Stimulated activated CD4-positive, alpha-beta T cell treated with anti-CD3 and anti-CD28 coated beads, Interleukin-15, amount 100 ng/mL, for 24 hours (primary cell): ENCODE data around the gene TMEM240.
"Not testable (repeated sequence)": the region's sequence is repeated elsewhere in the genome, so short reads cannot be mapped to it uniquely, and the experiment has no call there.

Experiments used
- DNase-seq: peaks from one replicate; pipeline ENCODE4 v3.0.0-alpha.2; 2020

The TMEM240 gene

DNA sequence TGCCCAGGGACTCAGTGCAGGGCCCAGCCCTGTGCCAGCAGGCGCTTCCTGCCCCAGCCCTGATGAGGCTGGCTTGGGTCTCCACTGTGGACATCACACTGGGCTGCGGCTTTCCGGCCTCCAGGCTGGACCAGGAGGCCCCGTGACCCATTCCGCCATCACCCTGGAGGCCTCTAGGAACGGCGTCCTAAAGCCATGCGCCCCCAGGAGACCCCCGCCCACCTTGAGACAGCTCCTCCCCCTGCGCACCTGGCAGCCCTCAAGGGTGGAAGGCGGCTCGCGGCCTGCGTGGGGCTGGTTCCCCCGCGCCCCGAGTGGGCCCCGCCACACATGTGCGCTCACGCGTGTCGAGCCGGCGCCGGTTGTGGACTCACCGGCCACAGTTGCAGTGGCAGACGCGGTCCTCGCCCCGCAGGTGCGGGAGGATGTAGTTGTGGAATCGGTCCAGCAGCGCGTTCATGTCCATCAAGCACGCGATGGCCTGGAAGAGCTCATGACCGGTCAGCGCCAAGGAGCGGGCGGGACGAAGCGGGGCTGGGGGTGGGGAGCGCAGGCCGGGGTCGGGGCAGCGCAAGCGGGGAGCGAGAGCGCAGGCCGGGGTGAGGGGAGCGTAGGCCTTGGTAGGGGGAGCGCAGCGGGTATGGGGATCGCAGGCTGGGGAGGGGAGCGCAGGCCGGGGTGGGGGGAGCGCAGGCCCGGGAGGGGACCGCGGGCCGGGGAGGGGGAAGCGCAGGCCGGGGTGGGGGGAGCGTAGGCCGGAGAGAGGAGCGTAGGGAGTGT lies 924 bp downstream of the TMEM240 start:
- DNase-seq = no peak

- no peak for DNase-seq
Observed at GRCh38 chr1:1538989-1539309, 1.5 kb downstream of the TMEM240 start.

- DNase-seq = no peak
Observed at GRCh38 chr1:1538334-1538733, 2.1 kb downstream of the TMEM240 start.

DNA sequence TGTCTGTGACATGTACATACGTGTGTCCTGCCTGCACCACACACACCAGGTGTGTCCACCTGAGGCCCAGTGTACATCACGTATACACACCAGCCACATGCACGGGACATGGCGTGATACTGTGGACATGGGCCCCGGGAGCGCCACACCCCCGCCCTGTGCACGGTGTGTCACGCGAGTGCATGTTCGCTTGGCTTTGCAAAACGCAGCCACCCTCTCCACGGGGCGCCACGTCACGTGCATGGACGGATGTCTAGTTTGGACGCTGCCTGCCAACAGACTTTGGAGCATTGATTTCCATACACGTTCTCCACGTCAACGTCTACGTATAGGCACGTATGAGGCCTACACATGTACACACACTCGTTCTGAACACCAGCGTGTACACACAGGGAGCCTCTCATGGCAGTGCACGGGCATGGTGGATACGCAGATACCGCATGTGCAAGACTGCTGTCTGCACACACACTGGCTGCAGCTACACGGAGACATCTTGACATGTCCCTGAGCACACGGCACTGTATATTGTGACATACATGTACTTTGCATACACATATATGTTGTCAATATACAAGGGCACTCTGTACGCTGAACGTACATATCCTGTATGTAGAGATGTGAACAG lies 2.7 kb downstream of the TMEM240 start:
- DNase-seq = no peak

- no peak for DNase-seq
Observed at GRCh38 chr1:1536938-1537546, 3.4 kb downstream of the TMEM240 start.

DNA sequence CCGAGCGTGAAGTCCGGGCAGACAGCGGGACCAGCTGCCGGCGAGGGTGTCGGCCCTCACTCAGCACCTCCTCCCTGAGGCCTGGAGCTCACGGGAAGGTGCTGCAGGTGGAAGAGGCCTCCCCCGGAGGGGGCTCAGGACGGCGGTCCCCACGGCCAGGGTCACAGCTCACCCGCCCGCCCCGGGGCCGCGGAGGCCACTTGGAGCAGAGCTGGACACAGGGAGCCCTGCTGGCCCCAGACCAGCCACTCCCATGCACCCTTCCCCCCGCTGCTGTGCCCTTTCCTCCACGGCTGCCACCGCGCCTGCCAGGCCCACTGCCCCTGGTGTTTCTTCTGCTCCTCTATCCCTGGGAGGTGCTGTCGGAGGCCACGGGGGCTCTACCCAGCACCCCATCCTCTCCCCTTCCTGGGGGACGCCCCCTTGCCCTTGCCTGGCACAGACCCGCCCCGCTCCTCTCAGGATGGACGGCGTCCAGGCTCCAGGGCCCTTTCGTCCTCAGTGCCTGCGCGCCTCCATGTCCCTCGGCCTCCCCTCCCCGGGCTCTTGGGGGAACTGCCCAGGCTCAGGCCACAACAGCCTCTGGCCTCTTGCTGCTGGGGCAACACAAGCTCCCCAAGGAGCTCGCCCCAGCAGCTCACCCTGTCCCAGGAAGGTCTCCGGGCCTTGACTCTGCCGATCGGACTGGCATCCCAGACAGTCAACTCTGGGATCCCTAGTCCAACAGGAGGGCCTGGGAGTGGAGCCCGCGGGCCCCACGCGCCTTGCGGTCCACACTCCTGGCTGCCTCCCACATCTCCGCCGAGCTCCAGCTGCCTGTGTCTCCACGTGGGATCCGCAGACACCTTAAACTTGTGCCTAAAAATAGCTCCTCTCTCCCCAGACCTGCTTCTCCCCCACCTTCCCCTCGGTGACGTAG lies 4.1 kb downstream of the TMEM240 start:
- peak; percentile 7 for DNase-seq

- peak; percentile 11 for DNase-seq
Observed at GRCh38 chr1:1535201-1536018, 5.0 kb downstream of the TMEM240 start.

- DNase-seq = no peak
Observed at GRCh38 chr1:1534401-1535154, 5.8 kb downstream of the TMEM240 start.

DNA sequence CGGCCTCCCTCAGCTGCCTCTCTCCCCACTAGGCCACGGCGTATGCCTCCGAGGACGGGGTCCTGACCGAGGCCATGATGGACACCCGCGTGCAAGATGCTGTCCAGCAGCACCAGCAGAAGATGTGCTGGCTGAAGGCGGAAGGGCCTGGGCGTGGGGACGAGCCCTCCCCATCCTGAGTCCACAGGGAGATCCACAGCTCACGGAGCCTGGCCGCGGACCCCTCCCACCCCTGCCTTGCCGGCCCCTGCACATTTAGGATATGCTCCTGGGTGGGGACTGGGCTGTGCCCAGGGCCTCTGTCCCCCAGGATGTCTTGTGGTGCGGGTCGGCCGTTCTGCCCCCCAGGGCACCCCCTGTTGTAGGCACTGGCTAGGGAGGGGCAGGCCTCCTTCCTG lies 6.5 kb downstream of the TMEM240 start:
- not testable (repeated sequence) for DNase-seq

GRCh38 chr1:1533176-1533893 lies 7.1 kb downstream of the TMEM240 start:
- DNase-seq = not testable (repeated sequence)

DNA sequence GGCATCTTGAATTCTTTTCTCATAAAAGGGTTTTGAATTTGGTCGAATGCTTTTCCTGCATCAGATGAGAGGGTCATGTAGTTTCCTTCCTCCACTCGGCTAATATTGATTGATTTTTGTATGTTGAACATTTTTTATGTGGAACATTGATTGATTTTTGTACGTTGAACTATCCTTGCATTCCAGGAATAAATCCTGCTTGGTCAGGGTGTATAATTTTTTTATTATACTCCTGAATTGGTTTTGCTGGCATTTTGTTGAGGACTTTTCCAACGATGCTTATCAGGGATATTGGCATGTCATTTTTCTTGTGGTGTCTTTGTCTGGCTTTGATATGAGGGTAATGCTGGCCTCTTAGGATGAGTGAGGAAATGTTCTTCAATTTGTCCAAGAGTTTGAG lies 8.5 kb downstream of the TMEM240 start:
- DNase-seq = no peak

DNA sequence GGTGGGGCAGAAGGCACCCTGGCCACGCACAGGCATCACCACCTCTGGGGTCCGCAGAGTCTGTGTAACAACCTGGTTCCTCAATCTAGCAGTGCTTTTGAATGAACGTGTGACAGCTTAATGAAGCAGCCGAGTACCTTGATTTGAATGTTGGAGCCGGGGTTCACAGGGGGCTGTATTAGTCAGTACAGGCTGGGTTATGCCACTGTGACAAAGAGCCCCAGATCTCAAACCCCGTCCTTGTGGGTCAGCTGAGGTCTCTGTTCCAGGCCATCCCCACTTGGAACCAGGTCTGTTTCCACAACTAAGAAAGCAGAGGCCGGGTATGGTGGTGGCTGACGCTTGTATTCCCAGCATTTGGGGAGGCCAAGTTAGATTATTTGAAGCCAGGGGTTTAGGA lies 10.5 kb downstream of the TMEM240 start:
- DNase-seq = no peak

- no peak for DNase-seq
Observed at GRCh38 chr1:1529321-1529720, 11.1 kb downstream of the TMEM240 start.

GRCh38 chr1:1528301-1529267 lies 11.8 kb downstream of the TMEM240 start:
- no peak for DNase-seq

GRCh38 chr1:1527092-1527816 lies 13.2 kb downstream of the TMEM240 start:
- DNase-seq = no peak

DNA sequence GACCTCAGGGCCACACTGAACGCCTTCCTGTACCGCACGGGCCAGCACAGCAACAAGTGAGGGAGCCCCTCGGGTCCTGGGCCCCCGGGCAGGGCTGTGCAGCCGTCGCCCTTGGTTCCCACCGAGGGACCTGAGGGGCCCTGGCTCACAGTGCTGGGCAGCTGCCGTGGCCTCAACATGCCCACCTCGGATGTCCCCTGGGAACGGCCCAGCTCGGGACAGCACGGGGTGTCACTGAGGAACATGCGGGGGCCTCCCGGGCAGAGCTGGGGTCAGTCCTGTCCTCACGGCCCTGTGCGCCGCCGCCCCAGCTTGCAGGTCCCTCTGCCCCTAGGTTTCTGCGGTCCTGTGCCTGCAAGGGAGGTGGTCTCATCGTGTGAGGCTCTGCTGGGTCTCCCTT lies 13.9 kb downstream of the TMEM240 start:
- DNase-seq = not testable (repeated sequence)

DNA sequence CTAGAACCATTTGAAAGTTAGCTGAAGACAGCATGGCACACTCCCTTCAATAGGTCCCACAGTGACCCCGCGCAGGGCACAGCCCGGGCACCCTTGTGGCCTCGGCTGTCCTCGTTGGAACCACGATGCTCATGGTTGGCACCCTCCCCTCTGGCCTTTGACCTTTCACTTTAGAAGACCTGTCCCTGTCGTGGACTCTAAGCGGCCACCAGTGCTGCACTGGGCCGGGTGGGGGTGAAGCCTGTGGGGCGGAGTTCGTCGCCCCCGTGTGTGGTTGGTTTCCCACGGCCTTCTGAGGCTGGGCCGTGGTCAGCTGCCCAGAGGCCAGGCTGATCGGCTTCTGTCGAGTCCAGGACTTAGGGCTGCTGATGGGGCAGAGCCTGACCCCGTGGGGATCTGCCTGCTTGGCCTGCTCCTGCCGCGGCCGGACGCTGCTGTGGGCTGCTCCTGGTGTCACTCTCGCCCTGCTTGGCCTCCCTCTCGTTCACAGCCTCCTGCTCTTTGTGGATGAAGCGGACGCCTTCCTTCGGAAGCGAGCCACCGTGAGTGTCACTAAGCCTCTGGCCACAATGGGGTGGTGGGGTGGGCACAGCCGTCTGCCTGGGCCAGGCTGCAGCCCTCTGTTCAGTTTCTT lies 15.6 kb downstream of the TMEM240 start:
- not testable (repeated sequence) for DNase-seq

- DNase-seq = not testable (repeated sequence)
Observed at GRCh38 chr1:1523651-1524050, 16.8 kb downstream of the TMEM240 start.
